ENCODE measurements around the gene CCAR1.
A peak's percentile ranks its signal among the peaks of the same experiment; 100 is the strongest.
"Not testable (repeated sequence)": the region's sequence is repeated elsewhere in the genome, so short reads cannot be mapped to it uniquely, and the experiment has no call there.

The CCAR1 gene

DNA sequence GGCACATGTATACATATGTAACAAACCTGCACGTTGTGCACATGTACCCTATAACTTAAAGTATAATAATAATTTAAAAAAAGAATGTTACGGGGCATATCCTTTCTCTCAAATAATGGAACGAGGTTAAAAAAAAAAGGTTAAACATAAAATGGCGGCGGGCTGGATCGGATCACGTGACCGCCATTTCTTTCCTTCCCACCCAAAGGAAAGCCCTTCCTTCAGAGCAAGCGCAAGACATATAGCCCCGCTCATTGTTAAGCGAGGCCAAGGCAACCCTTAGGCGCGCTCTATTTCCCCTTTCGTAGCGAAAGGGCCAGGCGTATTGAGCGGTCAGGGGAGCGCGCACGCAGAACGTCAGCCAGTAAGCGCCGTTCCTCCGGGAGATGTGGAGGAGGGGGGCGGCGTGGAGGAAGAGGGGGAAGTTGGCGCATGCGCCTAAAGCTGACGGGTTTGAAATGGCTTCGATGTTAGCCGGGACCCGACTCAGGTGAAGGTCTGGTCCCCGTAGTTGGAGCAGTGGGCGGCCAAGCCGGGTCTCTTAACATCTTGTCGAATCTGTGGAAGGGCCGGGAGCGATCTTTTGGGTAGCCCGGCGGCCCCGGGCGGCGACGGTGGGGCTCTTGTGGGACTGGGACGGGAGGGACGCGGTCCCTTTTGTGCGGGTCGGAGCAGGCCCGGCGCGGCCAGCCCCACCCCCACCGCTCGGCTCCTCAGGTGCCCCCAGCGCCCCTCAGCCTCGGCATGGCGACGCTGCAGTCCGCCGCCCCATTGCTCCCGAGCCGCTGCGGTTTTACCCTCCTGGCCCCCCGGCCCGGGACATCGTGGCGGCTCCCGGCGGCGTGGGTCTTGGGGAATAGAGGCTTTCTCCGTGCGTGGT, at the start of gene CCAR1:
Gene CCAR1, plus strand, starts transcription at position 447 of the 880 bp plus-strand sequence. CDS start 1,266 bp downstream, outside the sequence.
- peak; percentile 96 for DNase-seq

GRCh38 chr10:68684413-68684812, 36.6 kb upstream of the CCAR1 start:
- no peak for DNase-seq

DNA sequence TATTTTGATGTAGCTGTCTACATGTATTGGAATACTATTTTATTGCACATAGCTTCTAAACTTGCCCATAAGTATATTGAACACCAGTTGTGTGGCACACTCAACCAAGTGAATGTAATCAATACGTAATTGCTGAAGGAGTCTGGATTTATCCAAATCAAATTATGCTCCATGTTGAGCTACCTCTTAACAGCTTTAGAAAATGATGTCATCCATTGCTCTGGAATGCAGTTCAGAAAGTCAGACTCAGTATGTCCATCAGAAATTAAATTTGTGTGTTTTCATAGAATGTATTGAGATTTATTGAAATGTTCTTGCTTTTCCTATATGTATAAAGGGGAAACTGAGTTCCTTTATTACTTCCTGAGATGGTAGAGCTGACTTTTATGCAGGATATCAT, 25.0 kb upstream of the CCAR1 start:
- DNase-seq, result no peak

GRCh38 chr10:68697106-68697505, 23.9 kb upstream of the CCAR1 start:
- DNase-seq, result no peak

DNA sequence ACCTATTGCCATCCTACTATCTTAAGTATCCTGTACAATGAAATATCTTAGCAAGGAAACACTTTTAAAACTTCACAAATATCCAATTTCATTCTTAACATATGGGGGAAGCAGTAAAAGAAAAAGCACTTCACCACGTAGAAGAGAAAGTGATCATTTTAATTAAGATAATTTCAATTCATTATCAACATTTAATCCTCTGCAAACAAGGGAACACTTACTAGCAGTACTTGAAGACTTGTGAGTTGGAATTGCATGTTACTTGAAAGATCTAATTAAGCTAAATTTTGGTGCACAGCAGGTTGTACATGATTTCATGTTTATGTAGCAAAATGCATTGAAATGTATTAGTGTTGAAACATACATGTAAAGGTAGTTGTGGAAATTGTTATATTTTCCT, 20.8 kb upstream of the CCAR1 start:
- DNase-seq, result no peak

GRCh38 chr10:68705548-68705947, 15.5 kb upstream of the CCAR1 start:
- no peak for DNase-seq

DNA sequence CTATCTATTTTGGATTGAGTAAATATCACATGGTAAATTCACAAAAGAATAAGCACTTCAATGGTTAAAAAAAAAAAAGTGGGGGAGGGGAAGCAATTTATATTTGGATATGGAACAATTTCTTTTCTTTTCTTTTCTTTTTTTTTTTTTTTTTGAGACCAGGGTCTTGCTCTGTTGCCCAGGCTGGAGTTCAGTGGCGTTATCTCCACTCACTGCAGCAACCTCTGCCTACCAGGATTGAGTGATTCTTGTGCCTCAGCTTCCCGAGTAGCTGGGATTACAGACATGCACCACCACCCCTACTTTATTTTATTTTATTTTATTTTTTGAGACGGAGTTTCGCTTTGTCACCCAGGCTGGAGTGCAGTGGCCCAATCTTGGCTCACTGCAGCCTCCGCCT, 12.1 kb upstream of the CCAR1 start:
- not testable (repeated sequence) for DNase-seq

DNA sequence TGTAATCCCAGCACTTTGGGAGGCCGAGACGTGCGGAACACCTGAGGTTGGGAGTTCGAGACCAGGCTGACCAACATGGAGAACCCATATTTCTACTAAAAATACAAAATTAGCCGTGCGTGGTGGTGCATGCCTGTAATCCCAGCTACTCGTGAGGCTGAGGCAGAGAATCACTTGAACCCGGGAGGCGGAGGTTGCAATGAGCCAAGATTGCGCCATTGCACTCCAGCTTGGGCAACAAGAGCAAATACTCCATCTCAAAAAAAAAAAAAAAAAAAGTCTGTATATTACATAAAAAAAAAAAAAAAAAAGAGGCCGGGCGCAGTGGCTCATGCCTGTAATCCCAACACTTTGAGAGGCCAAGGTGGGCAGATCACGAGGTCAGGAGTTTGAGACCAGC, 8.0 kb upstream of the CCAR1 start:
- not testable (repeated sequence) for DNase-seq

GRCh38 chr10:68717435-68717834, 3.6 kb upstream of the CCAR1 start:
- DNase-seq, result no peak

GRCh38 chr10:68721673-68722335, 765 bp downstream of the CCAR1 start:
- no peak for DNase-seq

DNA sequence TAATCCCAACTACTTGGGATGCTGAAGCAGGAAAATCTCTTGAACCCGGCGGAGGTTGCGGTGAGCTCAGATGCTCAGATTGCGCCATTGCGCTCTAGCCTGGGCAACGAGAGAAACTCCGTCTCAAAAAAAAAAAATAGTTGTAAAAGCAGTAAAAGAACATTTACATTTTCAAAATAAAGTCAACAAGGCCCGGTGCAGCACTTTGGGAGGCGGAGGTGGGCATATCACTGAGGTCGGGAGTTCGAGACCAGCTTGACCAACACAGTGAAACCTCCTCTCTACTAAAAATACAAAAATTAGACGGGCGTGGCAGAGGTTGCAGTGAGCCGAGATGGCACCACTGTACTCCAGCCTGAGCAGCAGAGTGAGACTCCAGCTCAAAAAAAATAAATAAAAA, 4.0 kb downstream of the CCAR1 start:
- DNase-seq, result no peak

DNA sequence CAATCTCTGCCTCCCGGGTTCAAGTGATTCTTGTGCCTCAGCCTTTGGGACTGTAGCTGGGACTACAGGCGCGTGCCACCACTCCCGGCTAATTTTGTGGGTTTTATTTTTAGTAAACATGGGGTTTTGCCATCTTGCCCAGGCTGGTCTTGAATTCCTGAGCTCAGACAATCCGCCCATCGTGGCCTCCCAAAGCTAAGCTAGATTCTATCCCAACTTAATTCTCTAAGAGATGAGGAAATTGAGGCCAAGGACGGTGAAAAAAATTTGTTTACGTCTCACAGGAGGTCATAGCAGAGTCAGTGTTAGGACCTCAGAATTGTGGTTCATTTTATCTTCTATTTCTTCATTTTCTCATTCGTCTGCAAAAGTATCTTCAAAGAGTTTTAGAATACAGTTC, 6.1 kb downstream of the CCAR1 start:
- DNase-seq, result no peak

- no peak for DNase-seq
These were observed 11.6 kb downstream of the CCAR1 start for GRCh38 chr10:68732651-68733050.

- no peak for DNase-seq
These were observed 13.3 kb downstream of the CCAR1 start for GRCh38 chr10:68734349-68734748.

GRCh38 chr10:68735119-68735518, 14.1 kb downstream of the CCAR1 start:
- no peak for DNase-seq

- DNase-seq, result not testable (repeated sequence)
These were observed 14.7 kb downstream of the CCAR1 start for GRCh38 chr10:68735739-68736138.

DNA sequence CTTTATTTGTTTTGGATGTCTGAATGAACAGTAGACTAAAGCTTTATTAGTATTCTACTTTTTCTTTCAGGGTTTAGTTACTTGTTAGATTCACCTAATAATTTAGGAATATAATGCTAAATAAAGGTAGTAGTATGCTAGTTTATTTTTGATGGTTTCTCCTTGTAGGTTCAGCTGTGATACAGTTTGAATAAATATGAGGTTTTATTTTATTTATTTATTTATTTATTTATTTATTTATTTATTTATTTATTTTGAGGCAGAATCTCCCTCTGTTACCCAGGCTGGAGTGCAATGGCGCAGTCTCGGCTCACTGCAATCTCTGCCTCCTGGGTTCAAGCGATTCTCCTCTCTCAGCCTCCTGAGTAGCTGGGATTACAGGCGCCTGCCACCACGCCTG, 19.6 kb downstream of the CCAR1 start:
- not testable (repeated sequence) for DNase-seq

DNA sequence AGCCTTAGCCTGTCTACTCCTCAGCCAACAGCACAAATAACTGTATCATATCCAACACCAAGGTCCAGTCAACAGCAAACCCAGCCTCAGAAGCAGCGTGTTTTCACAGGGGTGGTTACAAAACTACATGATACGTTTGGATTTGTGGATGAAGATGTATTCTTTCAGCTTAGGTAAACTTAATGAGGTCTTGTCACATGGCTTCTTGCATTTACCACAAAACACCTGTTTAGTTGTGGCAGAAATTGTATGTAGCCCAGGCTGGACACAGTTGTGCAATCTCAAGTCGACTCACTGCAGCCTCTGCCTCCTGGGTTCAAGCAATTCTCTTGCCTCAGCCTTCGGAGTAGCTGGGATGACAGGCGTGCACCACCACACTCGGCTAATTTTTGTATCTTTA, 21.4 kb downstream of the CCAR1 start:
- DNase-seq, result no peak

GRCh38 chr10:68752711-68753350, 31.8 kb downstream of the CCAR1 start:
- no peak for DNase-seq

- DNase-seq, result no peak
These were observed 35.2 kb downstream of the CCAR1 start for GRCh38 chr10:68756246-68756645.

GRCh38 chr10:68756766-68757165, 35.7 kb downstream of the CCAR1 start:
- no peak for DNase-seq

DNA sequence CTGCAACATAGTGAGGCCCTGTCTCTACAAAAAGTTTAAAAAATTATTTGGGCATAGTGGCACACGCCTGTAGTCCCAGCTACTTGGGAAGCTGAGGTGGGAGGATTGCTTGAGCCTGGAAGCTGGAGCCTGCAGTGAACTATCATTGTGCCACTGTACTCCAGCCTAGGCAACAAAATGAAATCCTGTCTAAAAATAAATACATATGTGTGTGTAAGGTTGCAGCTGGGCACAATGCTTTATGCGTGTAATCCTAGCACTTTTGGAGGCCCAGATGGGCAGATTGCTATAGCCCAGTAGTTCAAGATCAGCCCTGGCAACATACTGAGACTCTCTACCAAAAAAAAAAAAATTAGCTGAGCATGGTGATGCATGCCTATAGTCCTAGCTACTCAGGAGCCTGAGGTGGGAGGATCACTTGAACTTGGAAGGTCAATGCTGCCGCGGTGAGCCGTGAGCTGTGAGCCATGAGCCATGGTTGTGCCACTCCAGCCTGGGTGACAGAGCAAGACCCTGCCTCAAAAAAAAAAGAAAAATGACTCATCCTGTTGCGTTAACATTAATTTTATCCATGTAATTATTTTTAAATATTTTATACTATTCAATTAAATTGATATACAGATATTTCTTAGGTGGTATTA, 38.3 kb downstream of the CCAR1 start:
- DNase-seq, result no peak

DNA sequence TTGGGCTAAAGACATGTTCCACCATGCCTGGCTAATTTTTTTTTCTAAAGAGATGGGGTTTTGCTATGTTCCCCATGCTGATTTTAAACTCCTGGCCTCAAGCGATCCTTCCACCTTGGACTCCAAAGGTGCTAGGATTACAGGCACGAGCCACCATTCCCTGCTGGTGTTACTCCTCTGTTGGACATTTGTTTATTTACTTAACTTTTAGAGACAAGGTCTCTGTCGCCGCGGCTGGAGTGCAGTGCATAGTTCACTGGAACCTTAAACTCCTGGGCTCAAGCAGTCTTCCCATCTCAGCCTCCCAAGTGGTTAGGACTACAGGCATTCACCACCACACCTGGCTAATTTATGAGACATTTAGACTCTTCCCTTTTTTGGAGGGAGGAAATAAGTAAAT, 38.9 kb downstream of the CCAR1 start:
- no peak for DNase-seq

All from stimulated activated CD4-positive, alpha-beta T cell treated with anti-CD3 and anti-CD28 coated beads, Interleukin-12 subunit alpha, Interleukin-12 subunit beta, amount 100 ng/mL, for 4 hours (primary cell).